Keratinocyte (primary cell): ENCODE results near the gene TTYH1.

Experiments
- CTCF ChIP-seq, 3 experiments: IDR thresholded peaks in 1 of 3; conservative IDR thresholded peaks in 1 of 3; optimal IDR thresholded peaks in 1 of 3; 2 replicates in 2 of 3; 3 replicates in 1 of 3; pipeline versions ENCODE3 to v1.5.1; 2011; ENCODE audit warnings: low read length in 3 of 3, mild to moderate bottlenecking in 3 of 3, moderate library complexity in 2 of 3, control low read depth in 1 of 3, inconsistent platforms in 1 of 3; ENCODE audit not compliant: insufficient read depth in 2 of 3; ENCODE audit errors: extremely low read depth in 1 of 3
- EZH2 ChIP-seq: IDR thresholded peaks from one replicate; pipeline ENCODE4 v1.6.1; 2012; ENCODE audit warnings: inconsistent platforms, mild to moderate bottlenecking, low read length, moderate library complexity

DNA sequence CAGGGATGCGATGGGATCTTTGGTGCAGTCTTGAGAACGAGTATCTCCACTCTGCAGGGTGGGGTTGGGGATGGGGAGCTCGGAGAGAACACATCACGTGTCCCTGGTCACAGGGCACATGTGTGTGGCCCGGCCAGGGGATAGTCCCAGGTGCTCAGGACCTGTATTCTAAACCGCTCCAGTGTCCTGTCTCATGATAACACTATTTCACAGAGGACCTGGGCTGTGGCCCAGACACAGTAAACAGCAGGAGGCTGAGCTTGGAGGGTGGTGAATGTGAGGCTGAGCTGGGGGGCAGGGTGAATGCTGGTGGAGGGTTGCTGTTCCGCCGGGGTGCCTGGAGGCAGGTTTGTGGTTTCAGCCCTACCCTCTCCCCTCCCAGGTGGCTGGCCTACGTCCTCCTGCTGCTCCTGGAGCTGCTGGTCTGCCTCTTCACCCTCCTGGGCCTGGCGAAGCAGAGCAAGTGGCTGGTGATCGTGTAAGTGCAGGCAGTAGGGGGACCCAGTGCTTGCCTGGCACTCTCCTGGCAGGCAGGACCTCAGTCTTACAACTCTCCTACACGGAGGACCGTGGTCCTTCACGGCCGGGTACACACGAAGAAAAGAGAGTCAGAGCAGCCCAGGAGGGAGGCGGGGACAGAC lies 11.1 kb downstream of the TTYH1 start:
- TF ChIP-seq EZH2 (no peak), CTCF (optimal IDR thresholded peaks at IDR 0.05 in 1 of 3, IDR thresholded peaks at IDR 0.05 in 1 of 3, conservative IDR thresholded peaks at IDR 0.05 in 1 of 3; ENCODE audit: extremely low read depth in 1 of 3, insufficient read depth in 2 of 3, low read length in 3 of 3) (peak in 1 of 3 experiments; percentile 1)
